GM18511 (cell line): Measurements from ENCODE around the gene TRAK1.

ENCODE experiments used
- ATAC-seq: cut with Tn5 transposase; IDR thresholded peaks from one replicate; pipeline ENCODE4 v1.9.1; 2021; ENCODE audit warnings: mild to moderate bottlenecking, moderate library complexity; ENCODE audit not compliant: unreplicated experiment

The TRAK1 gene

DNA sequence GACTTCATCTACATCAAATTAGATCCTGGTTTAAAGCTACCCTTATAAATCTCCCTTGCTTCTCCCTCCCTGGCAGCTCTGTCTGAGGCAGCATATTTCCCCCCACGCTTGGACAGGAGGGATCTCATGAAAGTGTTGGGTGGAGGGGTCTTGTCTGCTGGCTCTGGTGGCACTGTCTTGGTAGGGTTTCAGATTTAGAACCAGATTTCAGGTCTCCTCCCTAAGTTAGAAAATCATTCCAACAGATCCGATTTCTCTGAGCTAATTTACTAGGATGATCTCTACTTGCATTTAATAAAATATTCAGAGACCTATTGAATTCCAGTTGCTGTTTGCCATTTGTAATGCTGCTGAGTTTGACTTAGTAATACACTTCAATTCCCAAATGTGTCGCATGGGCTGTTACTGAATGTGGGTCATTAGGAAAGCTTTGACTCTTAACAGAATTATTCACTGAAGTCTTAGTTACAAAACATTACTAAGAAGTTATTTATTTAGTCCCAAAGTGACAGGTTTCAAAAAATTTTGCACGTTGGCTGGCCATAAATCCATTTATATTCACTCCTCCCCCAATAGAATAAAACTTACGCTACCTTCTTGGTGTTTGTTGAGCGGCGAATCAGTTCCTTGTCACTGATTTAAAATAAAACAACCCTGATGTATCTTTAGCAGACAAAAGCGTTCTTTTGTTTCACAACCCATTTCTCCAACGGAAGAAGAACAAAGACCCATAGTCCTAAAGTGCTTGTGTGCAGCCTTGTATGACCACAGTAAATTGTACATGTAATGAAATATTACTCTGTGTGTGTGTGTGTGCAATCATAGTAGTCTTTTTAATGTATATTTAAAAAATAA is 84.5 kb downstream of the TRAK1 start:
- ATAC-seq, result no peak

DNA sequence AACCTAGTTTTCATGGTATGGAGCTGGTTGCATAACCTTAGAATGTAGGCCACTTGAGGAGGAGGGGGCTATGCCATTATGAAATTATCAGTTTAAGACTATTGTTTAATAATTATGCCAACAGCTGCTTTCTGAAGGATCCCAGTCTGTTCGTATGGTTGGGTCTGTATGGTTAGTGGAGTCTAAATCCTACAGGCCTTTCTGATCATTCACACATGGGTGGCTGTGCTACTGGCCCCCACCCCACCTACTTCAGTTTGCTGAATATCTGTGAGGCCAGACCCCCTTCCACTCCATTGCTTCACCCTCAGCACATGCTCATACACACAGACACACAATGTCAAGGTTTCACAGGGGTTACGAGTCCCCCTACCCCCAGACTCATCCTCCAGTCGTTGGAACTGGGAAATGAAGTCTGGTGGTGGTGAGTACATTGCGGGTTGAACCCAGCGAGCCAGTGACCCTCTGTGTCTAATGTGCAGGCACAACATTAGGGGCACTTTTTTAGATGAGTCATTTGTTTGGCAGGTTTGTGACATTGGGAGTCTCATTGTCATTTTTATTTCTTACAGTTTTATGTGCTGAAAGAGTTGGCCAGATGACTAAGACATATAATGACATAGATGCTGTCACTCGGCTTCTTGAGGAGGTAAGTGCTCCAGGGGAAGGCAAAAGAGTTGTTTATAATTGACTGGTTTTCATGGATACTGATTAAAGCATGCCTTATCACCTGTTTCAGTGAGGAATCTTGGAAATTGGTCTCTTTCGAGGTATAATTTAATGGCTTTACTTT is 85.3 kb downstream of the TRAK1 start:
- no peak for ATAC-seq

- ATAC-seq, result no peak
Observed at GRCh38 chr3:42177068-42177800, 86.1 kb downstream of the TRAK1 start.

- ATAC-seq, result no peak
Observed at GRCh38 chr3:42177801-42178150, 86.6 kb downstream of the TRAK1 start.

DNA sequence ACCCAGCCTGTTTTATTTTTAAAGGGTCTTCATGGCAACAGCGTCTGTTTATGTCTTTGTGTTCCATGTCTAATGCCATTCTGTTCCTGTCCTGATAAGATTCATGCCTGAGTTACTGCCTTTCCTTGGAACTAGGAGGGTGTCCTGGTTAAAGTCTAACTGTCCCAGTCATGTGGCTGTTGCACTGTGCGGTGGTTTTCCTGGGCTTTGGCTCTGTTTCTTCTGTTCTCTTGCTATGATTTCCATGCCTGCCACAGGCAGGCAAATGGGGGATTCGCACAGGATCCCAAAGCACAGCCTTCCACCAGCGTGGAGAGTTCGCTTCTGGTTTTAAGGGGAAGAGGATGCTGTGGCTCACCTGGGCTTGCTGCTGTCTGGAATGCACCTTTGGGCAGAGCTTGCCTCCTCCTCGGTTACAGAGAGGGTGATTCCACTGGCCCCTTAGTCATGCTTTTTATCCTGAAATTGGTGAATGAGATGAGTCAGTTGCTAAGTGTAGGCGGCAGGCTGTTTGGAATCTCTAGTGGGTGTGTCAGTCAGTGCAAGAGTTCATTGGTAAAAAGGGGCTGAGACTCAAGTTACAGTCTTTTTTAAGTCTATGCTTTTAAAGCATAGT is 88.1 kb downstream of the TRAK1 start:
- no peak for ATAC-seq

- ATAC-seq, result no peak
Observed at GRCh38 chr3:42180901-42181300, 89.7 kb downstream of the TRAK1 start.

DNA sequence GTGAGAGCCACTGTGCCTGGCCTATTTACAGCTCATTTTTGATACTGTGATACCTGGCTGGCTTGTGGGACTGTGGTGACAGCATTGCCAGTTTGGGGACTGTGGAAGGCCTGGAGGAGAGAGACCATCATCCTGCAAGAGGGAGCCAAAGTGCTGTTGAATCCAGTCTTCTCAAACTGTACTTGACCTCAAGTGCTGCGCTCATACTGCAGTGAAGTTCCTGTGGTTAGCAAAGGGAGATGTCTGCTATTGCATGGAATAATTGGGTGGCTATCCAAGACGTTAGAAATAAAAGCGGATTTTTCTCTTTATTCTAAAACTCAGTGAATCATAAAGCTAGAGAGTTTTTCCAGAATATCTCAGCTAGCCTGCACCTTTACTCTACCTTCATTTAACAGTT is 91.4 kb downstream of the TRAK1 start:
- ATAC-seq, result no peak

DNA sequence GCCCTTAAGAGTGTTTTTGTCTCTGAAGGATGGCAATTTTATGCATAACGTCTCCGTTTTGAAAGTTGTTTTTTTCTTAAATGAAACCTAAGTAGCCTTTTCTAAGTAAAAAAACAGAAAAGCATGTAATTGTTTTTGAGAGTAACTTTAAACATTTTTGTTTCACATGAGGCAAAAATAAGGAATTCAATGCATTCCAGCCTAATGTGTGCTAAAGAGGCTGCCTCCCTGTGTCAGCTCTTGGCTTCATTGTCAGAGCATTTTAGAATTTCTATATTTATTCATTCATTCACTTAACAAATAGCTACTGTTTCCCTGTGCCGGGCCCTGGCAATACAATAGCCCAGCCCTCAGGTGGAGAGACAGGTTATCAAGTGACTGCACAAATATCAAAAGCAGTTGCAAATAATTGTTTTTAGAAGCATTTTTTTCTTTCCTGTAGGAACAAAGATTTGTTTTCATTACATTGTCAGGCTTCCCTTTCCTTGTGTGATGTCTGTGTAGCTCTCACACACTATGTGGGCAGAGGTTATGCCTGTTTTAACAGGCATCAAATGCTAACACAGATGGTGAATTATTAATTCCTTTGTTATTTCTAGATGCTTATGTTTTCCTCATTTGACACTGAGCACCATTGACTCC is 93.0 kb downstream of the TRAK1 start:
- no peak for ATAC-seq

DNA sequence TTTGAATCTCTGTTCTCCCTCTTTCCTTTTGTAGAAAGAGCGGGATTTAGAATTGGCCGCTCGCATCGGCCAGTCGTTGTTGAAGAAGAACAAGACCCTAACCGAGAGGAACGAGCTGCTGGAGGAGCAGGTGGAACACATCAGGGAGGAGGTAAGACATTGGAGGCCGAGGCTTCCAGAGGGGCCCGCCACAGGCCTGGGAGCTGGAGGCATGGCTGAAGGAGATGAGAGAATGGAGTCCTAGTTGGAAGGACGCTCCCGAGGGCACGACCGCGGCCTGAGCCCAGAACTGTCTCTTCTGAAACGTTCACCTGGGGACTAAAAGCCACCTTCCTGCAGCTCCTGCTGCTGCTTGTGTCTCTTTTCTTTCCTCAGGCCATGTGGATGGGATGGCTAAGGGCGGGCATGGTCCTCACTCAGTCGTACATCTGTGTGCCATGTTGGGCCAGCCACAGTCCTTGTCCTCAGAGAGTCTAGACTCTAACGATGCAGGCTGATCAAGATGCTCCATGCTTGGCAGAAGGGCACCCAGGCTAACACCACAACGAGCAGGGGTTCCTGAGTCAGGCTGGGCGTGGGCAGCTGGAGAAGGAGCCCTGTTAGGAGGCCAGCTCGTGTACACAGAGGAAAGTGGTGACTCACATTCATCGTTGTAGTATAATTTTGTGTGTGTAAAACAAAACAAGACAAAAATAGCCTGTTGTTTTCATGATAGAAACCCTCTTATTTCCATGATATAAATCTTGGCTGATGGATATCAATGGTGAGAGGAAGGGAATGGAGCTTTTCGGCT is 93.7 kb downstream of the TRAK1 start:
- ATAC-seq, result no peak

DNA sequence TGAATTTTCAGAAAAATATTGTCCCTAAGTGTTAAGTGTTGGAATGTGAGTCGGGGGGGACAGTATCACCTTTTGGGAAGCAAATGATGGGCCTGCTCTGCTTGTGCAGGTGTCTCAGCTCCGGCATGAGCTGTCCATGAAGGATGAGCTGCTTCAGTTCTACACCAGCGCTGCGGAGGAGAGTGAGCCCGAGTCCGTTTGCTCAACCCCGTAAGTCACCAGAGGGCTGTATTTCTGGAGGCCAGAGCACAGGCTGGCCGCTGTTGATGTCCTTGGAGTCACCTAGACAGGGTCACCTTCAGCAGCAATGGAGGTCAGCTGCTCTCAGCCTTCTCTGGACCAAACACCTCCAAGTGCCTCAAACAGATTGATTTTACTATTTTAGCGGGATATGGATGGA is 96.8 kb downstream of the TRAK1 start:
- no peak for ATAC-seq

GRCh38 chr3:42188376-42188775 is 97.2 kb downstream of the TRAK1 start:
- no peak for ATAC-seq

- ATAC-seq, result no peak
Observed at GRCh38 chr3:42189001-42189460, 97.9 kb downstream of the TRAK1 start.

GRCh38 chr3:42189736-42190135 is 98.6 kb downstream of the TRAK1 start:
- ATAC-seq, result no peak

DNA sequence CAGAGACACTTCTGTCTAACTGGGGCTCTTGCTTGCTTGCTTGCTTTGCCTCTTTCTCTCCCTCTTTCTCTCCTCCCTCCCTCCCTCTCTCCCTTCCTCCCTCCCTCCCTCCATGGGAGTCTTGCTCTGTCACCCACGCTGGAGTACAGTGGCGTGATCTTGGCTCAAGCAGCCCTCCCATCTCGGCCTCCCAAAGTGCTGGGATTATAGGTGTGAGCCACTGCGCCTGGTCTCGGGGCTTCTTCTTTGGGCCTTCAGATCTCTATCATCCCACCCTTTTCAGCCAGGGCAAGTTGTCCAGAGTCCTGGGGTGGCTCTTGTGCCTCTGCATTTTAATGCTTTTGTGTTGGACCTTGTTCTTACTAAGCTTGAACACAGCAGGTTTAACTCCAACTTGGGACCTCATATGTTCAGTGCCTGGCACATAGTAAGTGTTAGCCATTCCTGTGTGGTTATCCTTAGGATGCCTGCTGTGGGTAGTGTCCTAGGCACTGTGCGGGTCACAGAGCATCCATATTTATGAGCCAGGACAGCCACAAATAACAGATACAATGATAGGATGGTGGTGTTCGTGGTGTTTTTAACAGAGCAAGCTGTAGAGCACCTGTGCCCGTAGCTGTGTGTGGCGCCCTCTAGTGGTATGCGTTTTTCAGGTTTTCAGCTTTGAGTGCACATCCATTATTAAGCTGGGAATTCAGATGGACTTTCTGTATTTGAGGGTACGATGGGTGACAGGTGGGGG is 99.7 kb downstream of the TRAK1 start:
- no peak for ATAC-seq

- ATAC-seq, result no peak
Observed at GRCh38 chr3:42191443-42191747, 100.2 kb downstream of the TRAK1 start.

DNA sequence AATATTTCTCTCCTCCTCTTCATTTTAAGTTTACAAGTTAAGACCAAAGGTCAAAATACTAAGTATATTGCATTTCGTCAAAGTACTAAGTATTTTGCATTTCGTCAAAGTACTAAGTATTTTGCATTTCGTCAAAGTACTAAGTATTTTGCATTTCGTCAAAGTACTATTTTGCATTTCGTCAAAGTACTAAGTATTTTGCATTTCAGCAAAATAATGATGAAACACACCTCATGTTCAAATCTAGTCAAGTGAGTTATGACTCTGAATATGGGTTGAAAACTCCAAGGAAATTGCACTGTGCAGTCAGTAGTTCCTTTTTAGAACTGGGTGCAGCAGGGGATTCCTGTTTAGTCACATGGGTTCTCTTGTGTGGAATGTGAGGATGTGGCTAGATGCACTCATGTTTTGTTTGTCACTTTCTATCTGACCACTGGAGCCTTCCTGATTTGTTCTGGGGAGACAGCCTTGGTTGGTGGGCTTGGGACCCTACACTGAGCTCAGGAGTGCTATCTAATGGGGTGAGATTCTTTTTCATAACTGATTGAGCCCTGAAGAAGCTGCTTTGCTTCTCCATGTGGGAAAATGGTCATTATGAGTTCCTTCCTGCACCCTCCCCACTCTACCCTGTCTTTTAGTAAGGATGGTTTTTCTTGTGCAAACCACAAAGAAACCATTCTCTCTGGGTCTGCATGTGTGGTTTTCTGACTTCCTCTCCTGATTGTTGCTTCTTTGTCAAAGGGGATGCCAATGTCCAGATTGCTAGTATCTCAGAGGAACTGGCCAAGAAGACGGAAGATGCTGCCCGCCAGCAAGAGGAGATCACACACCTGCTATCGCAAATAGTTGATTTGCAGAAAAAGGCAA is 101.4 kb downstream of the TRAK1 start:
- peak; percentile 49 for ATAC-seq

DNA sequence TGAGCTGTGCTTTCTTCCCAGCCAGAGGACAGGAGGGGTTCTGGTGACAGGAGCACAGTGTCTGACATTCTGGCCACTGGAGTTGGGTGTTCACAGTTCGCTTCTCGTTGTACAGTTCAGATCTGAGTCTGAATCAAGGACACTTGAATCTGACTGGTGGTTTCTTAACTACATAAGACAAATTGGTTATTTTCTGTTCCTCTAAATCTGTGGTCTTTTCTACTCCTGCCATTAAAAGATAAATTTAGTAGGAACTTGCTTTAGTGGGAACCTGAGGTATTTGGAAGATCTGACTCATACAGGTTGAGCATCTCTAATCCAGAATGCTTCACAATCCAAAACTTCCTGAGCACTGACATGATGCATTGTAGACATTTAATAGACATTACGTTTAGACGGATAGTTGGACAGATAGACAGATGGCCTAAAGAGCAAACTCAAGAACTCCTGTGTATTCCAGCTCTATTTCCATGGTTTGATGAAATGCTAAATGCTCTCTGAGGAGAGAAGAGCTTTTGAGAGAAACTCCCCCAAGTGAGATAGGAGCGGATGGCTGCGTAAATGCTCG is 103.9 kb downstream of the TRAK1 start:
- no peak for ATAC-seq

DNA sequence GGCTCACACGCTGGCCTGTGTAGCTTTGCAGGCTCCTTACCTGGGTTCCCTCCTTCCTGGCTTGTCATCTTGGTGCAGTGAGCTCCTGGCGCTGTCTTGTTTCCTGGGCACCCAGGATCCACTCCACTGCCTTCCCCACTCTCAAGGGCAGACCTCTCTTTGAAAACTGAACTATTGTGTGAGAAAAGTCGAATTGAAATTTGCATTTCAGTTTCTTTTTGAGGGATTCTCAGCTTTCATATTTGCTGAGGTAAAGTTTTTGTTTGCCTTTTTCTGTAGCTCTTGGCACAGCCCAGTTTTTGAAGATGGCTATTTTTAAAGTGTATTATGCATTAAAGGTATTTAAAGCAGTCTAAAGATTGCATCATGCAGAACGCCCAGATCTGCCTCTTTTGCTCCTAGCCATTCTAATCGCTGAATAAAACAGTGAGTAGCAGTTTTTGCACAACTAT is 104.7 kb downstream of the TRAK1 start:
- peak; percentile 77 for ATAC-seq
